PC-9 (cell line): ENCODE results near the gene TSPAN17.

Experiments used
- CTCF ChIP-seq: fragments of 200-600 bp; sonication (generic); conservative IDR thresholded peaks from 2 replicates; pipeline ENCODE4 v1.6.1; 2017; ENCODE audit warnings: mixed run types, antibody characterized with exemption, mild to moderate bottlenecking, moderate library complexity
- EZH2 ChIP-seq: fragments of 200-600 bp; sonication (generic); IDR thresholded peaks from 2 replicates; pipeline ENCODE4 v1.8.0; 2017; ENCODE audit warnings: antibody characterized with exemption, low read depth

- TF ChIP-seq EZH2 (no peak), CTCF (no peak)
Measured at GRCh38 chr5:176612008-176612407, 35.3 kb upstream of the TSPAN17 start.
